ENCODE results near the gene RHOF. TPM values are rescaled to one million over a fixed set of nuclear protein-coding genes. Genes with fewer than 3 reads are reported as not detected.

The RHOF gene
- total RNA-seq, 1 experiment from 2014 or later, result 29.1 TPM

- Histone ChIP-seq H3K27ac (ENCODE audit: insufficient read length, low read depth, low read length) (no peak overlapping the region), H3K9ac (ENCODE audit: extremely low read depth, insufficient read length, low read length) (peak overlapping the region; percentile 59), H3K23ac (ENCODE audit: insufficient read length, low read depth, low read length) (no peak overlapping the region), H3K27me3 (ENCODE audit: insufficient read depth, low read length) (no peaks in the 10 kb centered on the region), H4K91ac (ENCODE audit: insufficient read length, low read depth, low read length) (no peak overlapping the region), H3K4ac (ENCODE audit: low read depth, low read length) (no peak overlapping the region), H2BK120ac (ENCODE audit: low read depth, low read length, poor library complexity, severe bottlenecking) (no peak overlapping the region), H4K8ac (replicated peaks; ENCODE audit: insufficient read length, low read depth, low read length) (no peak overlapping the region), H2AK5ac (ENCODE audit: insufficient read length, low read length) (no peak overlapping the region), H2BK15ac (ENCODE audit: low read depth, low read length) (no peak overlapping the region), H4K5ac (ENCODE audit: insufficient read length, low read depth, low read length) (no peak overlapping the region), H3K56ac (ENCODE audit: insufficient read length, low read depth, low read length) (no peak overlapping the region), H2BK20ac (ENCODE audit: low read depth, low read length, poor library complexity, severe bottlenecking) (no peak overlapping the region), H2BK12ac (ENCODE audit: insufficient read length, low read depth, low read length) (no peak overlapping the region), H3K14ac (ENCODE audit: insufficient read depth, low read length) (no peak overlapping the region; the same call in 1 of the 2 replicates), H3K79me2 (ENCODE audit: insufficient read depth, low read length) (peaks cover 3% of the 10 kb centered on the region; the same call in 1 of the 2 replicates), H3K18ac (ENCODE audit: insufficient read length, low read depth, low read length) (no peak overlapping the region), H3K4me2 (ENCODE audit: insufficient read depth, insufficient read length, low read length) (peak overlapping the region; percentile 87), H3K4me1 (ENCODE audit: insufficient read depth, low read length) (no peaks in the 10 kb centered on the region), H3K9me3 (ENCODE audit: control insufficient read depth, low read depth, low read length) (no peaks in the 10 kb centered on the region), H3T11ph (ENCODE audit: low read length) (no peak overlapping the region), H4K20me1 (ENCODE audit: control insufficient read depth, insufficient read depth, insufficient read length) (no peaks in the 10 kb centered on the region), H2AFZ (ENCODE audit: low read length) (no peak overlapping the region), H3K79me1 (ENCODE audit: insufficient read depth, low read depth, low read length, poor library complexity, severe bottlenecking) (peaks cover 2% of the 10 kb centered on the region), H3K23me2 (ENCODE audit: insufficient read length, low read depth, low read length, poor library complexity, severe bottlenecking) (peaks cover 5% of the 10 kb centered on the region), H2BK5ac (ENCODE audit: insufficient read length, low read length) (no peak overlapping the region)
- Mint-ChIP-seq H3K27me3 (ENCODE audit: low read depth) (no peaks in the 10 kb centered on the region), H3K4me3 (peak overlapping the region; percentile 79 to 86), H3K9me3 (no peaks in the 10 kb centered on the region; a peak in 1 of 5 replicates), H3K4me1 (peaks cover 21 to 27% of the 10 kb centered on the region in 2 experiments), H3K27ac (peak overlapping the region; percentile 28 to 85 (median 83); a peak in 4 of 7 replicates), H3K36me3 (ENCODE audit: insufficient read depth in 1 of 3, low read depth in 3 of 3) (peaks cover 19 to 66% (median 56%) of the 10 kb centered on the region in 3 experiments)
- no CpG with 5 or more reads among the region's 26 CpGs for WGBS (ENCODE audit: extremely low coverage, insufficient read length, low lambda C conversion rate)
- DNase-seq, result peak; percentile 91
- TF ChIP-seq CTCF (conservative IDR thresholded peaks at IDR 0.05), result peak; percentile 55; the same call in 2 of the 3 replicates
These were observed 18.9 kb upstream of the RHOF start for GRCh38 chr12:121812320-121812871.
